SU-DHL-6 (cell line): ENCODE measurements around the gene RARRES1.

ENCODE experiments used
- CTCF ChIP-seq: fragments of 200-600 bp; sonication (generic); IDR thresholded peaks from one replicate; pipeline ENCODE4 v1.5.1; 2017; ENCODE audit warnings: antibody characterized with exemption, mild to moderate bottlenecking, low read length, moderate library complexity; ENCODE audit not compliant: insufficient read depth, poor library complexity, severe bottlenecking
- EZH2phosphoT487 ChIP-seq: fragments of 200-600 bp; sonication (generic), shearing (Covaris generic); conservative IDR thresholded peaks from 2 replicates; pipeline ENCODE4 v1.6.1; 2018; ENCODE audit warnings: mild to moderate bottlenecking, antibody characterized with exemption, low read length, moderate library complexity, mixed read lengths

- TF ChIP-seq CTCF (no peak), EZH2phosphoT487 (no peak)
Observed at GRCh38 chr3:158737976-158738615, 5.8 kb upstream of the RARRES1 start.
